ENCODE data around the gene ZNHIT2. TPM values are rescaled to one million over a fixed set of nuclear protein-coding genes. Genes with fewer than 3 reads are reported as not detected.

The ZNHIT2 gene
- total RNA-seq, 2 donors from 2014 or later = 8.7 to 12.0 TPM

- peak overlapping the region; percentile 57 to 75 for H3K27ac ChIP-seq
- H3K4me3 ChIP-seq = no peak overlapping the region
Observed at GRCh38 chr11:65118097-65118837, 766 bp upstream of the ZNHIT2 start.

GRCh38 chr11:65116370-65117205 lies 913 bp downstream of the ZNHIT2 start:
- Histone ChIP-seq H3K36me3 (peaks cover 34% of the 10 kb centered on the region), H3K27ac (peak overlapping the region; percentile 82 to 84), H3K4me1 (peaks cover 0 to 59% of the 10 kb centered on the region in 2 donors), H3K9me3 (no peaks in the 10 kb centered on the region), H3K4me3 (peak overlapping the region; percentile 67 to 92), H3K27me3 (no peaks in the 10 kb centered on the region)
- DNase-seq (ENCODE audit: low spot score) = no peak
- no peak for TF ChIP-seq CTCF (IDR thresholded peaks at IDR 0.05)

More at GRCh38 chr11:65118097-65118837, 766 bp upstream of the ZNHIT2 start:
- TF ChIP-seq CTCF (IDR thresholded peaks at IDR 0.05) = peak in 1 of 2 donors; percentile 34
- no peaks in the 10 kb centered on the region for H3K27me3 ChIP-seq
- no peak for DNase-seq (ENCODE audit: low spot score)
- H3K4me1 ChIP-seq = peaks cover 0 to 52% of the 10 kb centered on the region in 2 donors
- H3K9me3 ChIP-seq = no peaks in the 10 kb centered on the region
- H3K36me3 ChIP-seq = peaks cover 34% of the 10 kb centered on the region

- no peak for TF ChIP-seq CTCF (IDR thresholded peaks at IDR 0.05)
- Histone ChIP-seq H3K27me3 (no peaks in the 10 kb centered on the region), H3K4me3 (no peak overlapping the region), H3K36me3 (peaks cover 29% of the 10 kb centered on the region), H3K4me1 (peaks cover 0 to 59% of the 10 kb centered on the region in 2 donors), H3K9me3 (no peaks in the 10 kb centered on the region), H3K27ac (no peak overlapping the region)
- no peak for DNase-seq (ENCODE audit: low spot score)
Observed at GRCh38 chr11:65115361-65116082, 2.0 kb downstream of the ZNHIT2 start.

GRCh38 chr11:65114538-65115171 lies 2.8 kb downstream of the ZNHIT2 start:
- no peak for DNase-seq (ENCODE audit: low spot score)
- Histone ChIP-seq H3K9me3 (no peaks in the 10 kb centered on the region), H3K4me3 (no peak overlapping the region), H3K27ac (no peak overlapping the region), H3K27me3 (no peaks in the 10 kb centered on the region), H3K36me3 (peaks cover 24% of the 10 kb centered on the region), H3K4me1 (peaks cover 0 to 61% of the 10 kb centered on the region in 2 donors)
- no peak for TF ChIP-seq CTCF (IDR thresholded peaks at IDR 0.05)

- Histone ChIP-seq H3K4me3 (no peak overlapping the region), H3K27ac (peak overlapping the region in 1 of 2 donors; percentile 82), H3K9me3 (no peaks in the 10 kb centered on the region), H3K27me3 (no peaks in the 10 kb centered on the region), H3K36me3 (peaks cover 22% of the 10 kb centered on the region), H3K4me1 (peaks cover 0 to 61% of the 10 kb centered on the region in 2 donors)
- no peak for DNase-seq (ENCODE audit: low spot score)
- TF ChIP-seq CTCF (IDR thresholded peaks at IDR 0.05) = no peak
Observed at GRCh38 chr11:65113839-65114238, 3.7 kb downstream of the ZNHIT2 start.

Data from right atrium auricular region (tissue), 2 donors.